ENCODE results near the gene ATP2A1. TPM values are rescaled to one million over a fixed set of nuclear protein-coding genes. Genes with fewer than 3 reads are reported as not detected.
"Not testable (repeated sequence)": the region's sequence is repeated elsewhere in the genome, so short reads cannot be mapped to it uniquely, and the experiment has no call there.

Gene ATP2A1
- total and polyA plus RNA-seq, 2 of the 13 experiments (the other 11 are each of a cell fraction or from before 2014, with no cell fraction given), result 3.2 to 12.5 TPM

DNA sequence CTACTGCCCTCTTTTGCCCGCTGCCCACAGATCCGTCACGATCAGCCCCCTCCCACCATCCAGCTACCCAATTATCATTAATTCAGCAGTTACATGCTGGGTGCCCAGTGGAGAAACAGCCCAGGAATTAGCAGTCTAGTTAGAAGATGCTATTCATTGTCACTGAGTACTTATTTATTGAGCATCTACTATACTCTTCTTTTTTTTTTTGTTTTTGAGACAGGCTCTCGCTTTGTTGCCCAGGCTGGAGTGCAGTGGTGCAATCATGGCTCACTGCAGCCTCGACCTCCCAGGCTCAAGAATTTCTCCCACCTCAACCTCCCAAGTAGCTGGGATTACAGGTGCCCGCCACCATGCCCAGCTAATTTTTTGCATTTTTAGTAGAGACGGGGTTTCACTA, 61.5 kb downstream of the ATP2A1 start:
- 70% methylated on average over 7 of the region's 7 CpGs for WGBS (ENCODE audit: low lambda C conversion rate)
- intact Hi-C loops (cut with micrococcal nuclease; ENCODE audit: unreplicated experiment), result loop anchor here (5.0 kb wide), 1 partner anchor 118 kb away; the partner anchor contains the start of gene ATXN2L
- BruUV-seq (replicated peaks); H3K4me3 ChIP-seq (replicated peaks in 1 of 3; ENCODE audit: insufficient read depth in 1 of 3, low read depth in 2 of 3, low read length in 3 of 3); H4K20me1 ChIP-seq (ENCODE audit: insufficient read depth, low read length); H2AFZ ChIP-seq (ENCODE audit: low read length); ATAC-seq; H3K36me3 ChIP-seq (replicated peaks in 1 of 2; ENCODE audit: control insufficient read depth in 1 of 2, insufficient read depth in 2 of 2, low read length in 2 of 2); H3K9me3 ChIP-seq (ENCODE audit: low read length); CTCF ChIA-PET (ENCODE audit: low intra/inter-chr PET ratio, low total read pairs); H3K27ac ChIP-seq (ENCODE audit: extremely low read length, insufficient read depth, low read length); FAIRE-seq; H3K9ac ChIP-seq (ENCODE audit: insufficient read depth, low read depth, low read length); H3K4me2 ChIP-seq (ENCODE audit: low read depth, low read length); H3K27me3 ChIP-seq (ENCODE audit: control insufficient read depth in 1 of 2, insufficient read depth in 2 of 2, low read length in 2 of 2); DNase-seq (ENCODE audit: low spot score); H3K79me2 ChIP-seq (ENCODE audit: insufficient read depth, low read length): not testable (repeated sequence)
- H3K4me1 ChIP-seq (ENCODE audit: insufficient read depth, low read length), result peaks cover 41% of the 10 kb centered on the region
- POLR2A ChIA-PET, result interaction anchor here (1.0 to 1.1 kb wide), 2 partner anchors 11 to 15 kb away, joined by 3 to 5 read pairs; partner anchors contain the start of genes NFATC2IP and RABEP2
- in situ Hi-C loops (cut with HindIII; ENCODE audit: extremely low pct_ligation_motif_present, low pct_unique_long_range_greater_than_20kb), result loop anchor here (5.0 kb wide), 1 partner anchor 73 kb away; no protein-coding TSS in a partner anchor

- intact Hi-C loops (cut with micrococcal nuclease; ENCODE audit: unreplicated experiment), result no loop called here
- H3K27ac ChIP-seq (ENCODE audit: extremely low read length, insufficient read depth, low read length), result no peak overlapping the region
- ATAC-seq, result no peak
- H3K36me3 ChIP-seq (replicated peaks in 1 of 2; ENCODE audit: control insufficient read depth in 1 of 2, insufficient read depth in 2 of 2, low read length in 2 of 2), result no peaks in the 10 kb centered on the region
- no TSS peak for BruUV-seq (replicated peaks)
- H3K4me1 ChIP-seq (ENCODE audit: insufficient read depth, low read length), result peaks cover 28% of the 10 kb centered on the region
- no peaks in the 10 kb centered on the region for H3K27me3 ChIP-seq (ENCODE audit: control insufficient read depth in 1 of 2, insufficient read depth in 2 of 2, low read length in 2 of 2)
- no peak overlapping the region for H3K4me2 ChIP-seq (ENCODE audit: low read depth, low read length)
- TF ChIP-seq ZNF12 (CRISPR knock-in tag; IDR thresholded peaks at IDR 0.05) (no peak), ZNF460 (CRISPR knock-in tag; IDR thresholded peaks at IDR 0.05; ENCODE audit: borderline replicate concordance) (no peak), PCBP2 (optimal IDR thresholded peaks at IDR 0.05; ENCODE audit: low read depth, low read length, poor library complexity, severe bottlenecking) (no peak), MED13 (CRISPR knock-in tag; IDR thresholded peaks at IDR 0.05) (no peak), ZNF326 (CRISPR knock-in tag; IDR thresholded peaks at IDR 0.05; ENCODE audit: borderline replicate concordance) (no peak), NCOA1 (CRISPR knock-in tag; IDR thresholded peaks at IDR 0.05) (no peak), REL (CRISPR knock-in tag; conservative IDR thresholded peaks at IDR 0.05) (no peak), TARDBP (CRISPR knock-in tag; IDR thresholded peaks at IDR 0.05) (no peak), ZKSCAN8 (CRISPR knock-in tag; IDR thresholded peaks at IDR 0.05; ENCODE audit: borderline replicate concordance) (no peak), HNRNPLL (IDR thresholded peaks at IDR 0.05; ENCODE audit: low read depth, low read length, poor library complexity, severe bottlenecking) (no peak), ZFP37 (CRISPR knock-in tag; IDR thresholded peaks at IDR 0.05; ENCODE audit: borderline replicate concordance) (no peak), ZNF816 (CRISPR knock-in tag; IDR thresholded peaks at IDR 0.05; ENCODE audit: borderline replicate concordance) (no peak), ZFP1 (CRISPR knock-in tag; IDR thresholded peaks at IDR 0.05) (no peak), BRF2 (CRISPR knock-in tag; IDR thresholded peaks at IDR 0.05) (no peak), ZNF101 (CRISPR knock-in tag; IDR thresholded peaks at IDR 0.05; ENCODE audit: borderline replicate concordance, low read depth) (no peak)
- in situ Hi-C loops (cut with HindIII; ENCODE audit: extremely low pct_ligation_motif_present, low pct_unique_long_range_greater_than_20kb), result no loop called here
- CTCF ChIA-PET (ENCODE audit: low intra/inter-chr PET ratio, low total read pairs), result no interaction called here
- no peak overlapping the region for H3K4me3 ChIP-seq (replicated peaks in 1 of 3; ENCODE audit: insufficient read depth in 1 of 3, low read depth in 2 of 3, low read length in 3 of 3)
- FAIRE-seq, result no peak
- H3K9ac ChIP-seq (ENCODE audit: insufficient read depth, low read depth, low read length), result no peak overlapping the region
- H4K20me1 ChIP-seq (ENCODE audit: insufficient read depth, low read length), result no peaks in the 10 kb centered on the region
- no peaks in the 10 kb centered on the region for H3K9me3 ChIP-seq (ENCODE audit: low read length)
- H3K79me2 ChIP-seq (ENCODE audit: insufficient read depth, low read length), result no peaks in the 10 kb centered on the region
- DNase-seq (ENCODE audit: low spot score), result no peak
- POLR2A ChIA-PET, result interaction anchor here (3.2 to 5.3 kb wide), 2 partner anchors 20 to 79 kb away, joined by 19 to 44 read pairs; partner anchors contain the start of gene SH2B1
- H2AFZ ChIP-seq (ENCODE audit: low read length), result no peak overlapping the region
Observed at GRCh38 chr16:28943281-28943680, 65.0 kb downstream of the ATP2A1 start.

Data from HepG2 (cell line).